Measurements from ENCODE around the gene PGS1.

The PGS1 gene

DNA sequence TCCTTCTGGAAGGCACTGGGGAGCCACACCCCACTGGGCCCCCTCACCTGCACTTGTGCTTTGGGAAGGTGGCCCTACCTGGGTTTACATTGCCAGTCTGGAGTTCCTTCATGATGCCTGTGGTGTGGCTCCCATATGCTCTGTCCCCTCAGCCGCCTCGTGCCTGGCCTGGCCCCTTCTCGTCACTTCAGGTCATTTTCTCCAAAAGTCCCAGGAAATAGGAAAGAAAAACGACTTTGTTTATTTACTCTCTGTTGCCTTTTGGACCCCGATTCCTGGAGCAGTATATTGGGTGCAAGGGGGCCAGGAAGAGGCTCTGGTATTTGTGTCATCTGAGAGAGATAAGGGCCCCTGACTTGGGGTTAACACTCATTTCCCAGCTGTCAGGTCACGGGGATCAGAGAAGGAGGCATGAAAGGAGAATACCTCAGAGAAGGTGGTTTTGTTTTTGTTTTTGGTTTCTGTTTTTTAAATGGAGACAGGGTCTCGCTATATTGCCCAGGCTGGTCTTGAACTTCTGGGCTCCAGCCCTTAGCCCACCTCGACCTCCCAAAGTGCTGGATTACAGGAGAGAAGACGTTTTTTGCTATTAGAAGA lies 23.3 kb upstream of the PGS1 start:
- TF ChIP-seq POLR2A (IDR thresholded peaks at IDR 0.05; ENCODE audit: low read length) (no peak), GATA1 (IDR thresholded peaks at IDR 0.05; ENCODE audit: low read depth, low read length) (no peak)
- no peak for DNase-seq

DNA sequence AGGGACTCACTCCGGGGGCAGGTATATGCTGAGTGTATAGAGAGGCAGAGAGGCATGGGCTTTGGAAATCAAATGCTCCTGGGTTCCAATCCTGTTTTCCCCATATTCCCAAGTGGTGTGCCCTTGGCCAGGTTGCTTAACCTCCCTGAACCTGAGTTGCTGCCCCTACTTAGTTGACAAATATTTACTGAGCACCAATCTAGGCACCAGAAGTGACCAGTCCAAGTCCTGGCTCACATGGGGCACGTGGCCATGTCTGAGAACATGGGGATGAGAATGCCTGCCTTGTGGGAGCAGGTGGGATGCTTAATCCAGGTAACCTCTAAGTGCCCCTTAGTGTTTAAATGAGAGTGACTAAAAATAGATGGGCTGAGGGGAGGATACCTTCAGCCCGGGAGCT lies 22.7 kb upstream of the PGS1 start:
- DNase-seq: no peak
- TF ChIP-seq POLR2A (IDR thresholded peaks at IDR 0.05; ENCODE audit: low read length) (no peak), GATA1 (IDR thresholded peaks at IDR 0.05; ENCODE audit: low read depth, low read length) (no peak)

DNA sequence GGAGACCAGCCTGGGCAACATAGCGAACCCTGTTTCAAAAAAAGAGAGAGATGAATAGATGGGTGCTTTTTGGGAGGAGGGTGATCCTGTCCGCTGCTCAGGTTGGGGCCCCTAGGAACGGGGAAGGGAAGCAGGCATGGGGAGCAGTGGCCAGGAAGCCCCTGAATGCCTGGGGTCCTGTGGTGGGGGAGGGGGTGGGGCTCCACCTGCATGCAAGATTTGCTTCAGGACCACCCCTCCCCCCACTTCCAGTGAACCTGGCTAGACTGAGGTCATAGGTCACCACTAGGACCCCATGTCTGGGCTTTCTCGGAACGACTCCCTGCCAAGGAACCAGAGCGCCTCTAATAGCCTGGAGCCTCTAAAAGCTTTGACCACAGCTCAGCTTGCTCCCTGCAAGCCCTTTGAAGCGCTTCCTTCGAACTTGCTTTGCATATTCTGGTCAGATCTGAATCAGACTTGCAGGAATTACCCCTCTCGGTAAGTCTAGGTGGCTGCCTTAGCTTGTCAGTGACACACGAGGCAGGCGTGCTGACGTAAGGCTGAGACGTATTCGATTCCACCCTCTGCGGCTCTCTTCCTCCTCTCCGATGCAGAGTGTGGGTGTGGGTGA lies 22.2 kb upstream of the PGS1 start:
- DNase-seq: peak; percentile 22 to 41
- TF ChIP-seq POLR2A (IDR thresholded peaks at IDR 0.05; ENCODE audit: low read length) (no peak), GATA1 (IDR thresholded peaks at IDR 0.05; ENCODE audit: low read depth, low read length) (no peak)

DNA sequence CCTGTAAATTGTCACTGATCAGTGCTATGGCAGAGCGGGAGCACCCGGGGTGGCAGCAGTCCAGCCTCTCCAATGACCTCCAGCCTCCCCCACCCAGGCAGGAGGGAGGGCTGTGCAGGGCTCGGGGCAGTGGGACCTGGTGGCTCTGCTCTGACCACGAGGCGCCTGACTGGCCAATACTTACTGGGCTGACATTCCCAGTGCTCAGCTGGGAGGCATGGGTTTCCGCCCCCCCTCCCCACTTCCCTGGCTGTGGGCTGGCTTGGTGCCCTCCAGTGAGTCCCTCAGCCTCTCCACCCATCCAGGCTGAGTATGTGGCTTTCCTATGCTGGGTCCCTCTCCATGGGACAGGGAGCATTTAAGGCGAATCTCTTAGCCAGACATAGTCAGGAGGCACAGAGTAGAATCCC lies 21.3 kb upstream of the PGS1 start:
- no peak for TF ChIP-seq GATA1 (IDR thresholded peaks at IDR 0.05; ENCODE audit: low read depth, low read length)
- no peak for TF ChIP-seq POLR2A (IDR thresholded peaks at IDR 0.05; ENCODE audit: low read length)
- DNase-seq: no peak

DNA sequence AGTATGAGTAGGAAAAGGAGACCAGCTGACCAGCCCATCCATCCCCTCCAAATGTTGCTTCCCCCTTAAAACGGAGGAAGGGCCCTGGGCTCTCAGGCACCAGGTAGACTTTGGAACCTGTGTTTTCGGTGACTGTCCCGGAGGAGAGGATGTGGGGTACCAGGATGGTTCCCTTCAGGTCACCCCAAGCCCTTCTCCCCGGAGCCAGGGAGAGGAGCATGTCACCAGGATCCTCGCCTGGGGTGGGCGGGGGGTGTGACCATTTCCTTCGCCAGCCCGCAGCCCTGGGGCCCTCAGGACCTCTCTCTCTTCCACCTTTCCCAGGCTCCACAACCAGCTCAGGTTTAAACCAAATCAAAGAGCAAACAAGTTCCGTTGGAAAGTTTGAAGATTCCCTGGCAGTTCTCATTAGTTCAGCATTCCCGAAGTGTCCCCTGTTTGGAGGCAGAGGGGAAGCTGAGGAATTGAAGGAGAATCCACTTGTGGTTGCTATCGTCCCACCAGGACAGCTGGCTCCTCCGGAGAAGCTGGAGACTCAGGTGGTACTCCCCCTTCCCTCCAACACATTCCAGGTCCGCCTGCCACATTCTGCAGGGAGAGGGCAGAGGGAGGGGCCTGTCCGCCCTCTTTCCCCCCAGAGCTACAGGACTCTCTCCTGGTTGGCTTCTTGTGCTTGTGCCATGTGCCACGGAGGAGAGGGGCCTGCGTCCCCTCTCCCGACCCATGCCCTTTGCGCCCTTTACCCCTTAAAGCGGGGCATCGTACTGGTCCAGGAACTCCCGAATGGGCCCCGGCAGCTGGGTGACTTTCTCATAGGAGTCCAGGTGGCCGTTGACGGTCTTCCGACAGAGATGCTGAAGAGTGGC lies 20.5 kb upstream of the PGS1 start:
- TF ChIP-seq GATA1 (IDR thresholded peaks at IDR 0.05; ENCODE audit: low read depth, low read length) (no peak), POLR2A (IDR thresholded peaks at IDR 0.05; ENCODE audit: low read length) (no peak)
- no peak for DNase-seq

DNA sequence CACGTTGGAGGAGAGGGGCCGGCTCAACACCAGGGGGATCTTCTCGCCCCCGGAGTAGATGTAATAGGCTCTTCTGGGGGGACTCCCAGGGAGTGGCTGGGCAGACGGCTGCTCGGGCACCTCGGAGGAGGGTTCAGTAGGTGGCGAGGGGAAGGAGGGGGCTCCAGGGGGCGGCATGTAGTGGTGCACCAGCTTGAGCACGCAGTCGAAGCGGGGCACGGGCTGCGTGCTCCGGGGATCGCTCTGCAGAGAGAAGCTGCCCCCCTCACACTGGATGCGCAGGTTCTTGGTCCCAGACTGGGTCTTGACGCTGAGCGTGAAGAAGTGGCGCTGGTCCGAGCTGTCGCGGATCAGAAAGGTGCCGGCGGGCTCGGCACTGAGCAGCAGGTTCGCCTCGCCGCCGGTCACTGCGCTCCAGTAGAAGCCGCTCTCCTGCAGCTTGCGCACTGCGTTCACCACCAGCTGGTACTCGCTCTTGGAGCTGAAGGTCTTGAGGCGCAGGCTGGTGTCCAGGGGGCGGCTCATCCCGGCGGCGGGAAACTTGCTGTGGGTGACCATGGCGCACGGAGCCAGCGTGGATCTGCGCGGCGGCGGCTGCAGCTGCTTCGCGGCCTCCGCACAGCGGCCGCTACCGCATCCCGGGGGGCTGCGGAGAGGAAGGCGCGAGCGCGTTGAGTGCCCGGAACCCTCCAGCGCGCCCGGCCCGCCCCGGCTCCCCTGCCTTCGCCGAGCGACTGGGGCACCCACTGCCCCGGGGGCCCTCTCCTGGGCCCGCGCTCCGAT lies 19.7 kb upstream of the PGS1 start:
- TF ChIP-seq POLR2A (IDR thresholded peaks at IDR 0.05; ENCODE audit: low read length) (no peak), GATA1 (IDR thresholded peaks at IDR 0.05; ENCODE audit: low read depth, low read length) (no peak)
- DNase-seq: peak; percentile 57 to 69

DNA sequence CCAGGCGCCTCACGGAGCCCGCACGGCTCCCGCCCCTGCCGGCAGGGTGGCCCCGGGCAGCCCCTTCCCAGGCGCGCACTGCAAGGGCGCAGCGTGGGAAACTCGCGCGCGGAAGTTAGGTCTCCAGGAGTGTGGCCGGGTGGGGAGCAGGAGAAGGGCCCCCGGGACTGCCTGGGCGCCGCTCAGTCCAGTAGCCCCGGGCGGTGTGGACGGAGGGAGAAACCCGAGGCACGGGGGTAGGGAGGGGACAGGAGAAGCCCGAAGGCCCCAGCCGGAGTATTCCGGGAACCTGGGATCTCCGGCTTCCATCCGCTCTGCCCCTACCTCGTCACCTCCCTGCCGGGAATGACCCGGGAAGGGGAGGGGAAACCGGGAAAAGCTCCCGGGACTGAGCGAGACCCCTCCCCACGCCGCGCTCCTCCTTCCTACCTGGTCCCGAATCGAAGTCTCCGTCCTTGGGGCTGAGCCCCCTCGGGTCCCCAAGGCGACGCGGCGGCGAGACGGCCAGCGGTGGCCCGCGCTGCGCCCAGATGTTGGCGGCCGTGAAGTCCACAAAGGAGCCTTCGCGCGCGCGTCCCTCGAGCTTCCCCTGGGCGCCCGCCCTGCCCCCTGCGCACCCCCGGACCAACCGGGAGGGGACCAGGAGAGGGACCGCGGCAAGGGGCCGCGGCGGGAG lies 19.0 kb upstream of the PGS1 start:
- TF ChIP-seq POLR2A (IDR thresholded peaks at IDR 0.05; ENCODE audit: low read length) (no peak), GATA1 (IDR thresholded peaks at IDR 0.05; ENCODE audit: low read depth, low read length) (no peak)
- DNase-seq: peak in 1 of 2 experiments; percentile 69

DNA sequence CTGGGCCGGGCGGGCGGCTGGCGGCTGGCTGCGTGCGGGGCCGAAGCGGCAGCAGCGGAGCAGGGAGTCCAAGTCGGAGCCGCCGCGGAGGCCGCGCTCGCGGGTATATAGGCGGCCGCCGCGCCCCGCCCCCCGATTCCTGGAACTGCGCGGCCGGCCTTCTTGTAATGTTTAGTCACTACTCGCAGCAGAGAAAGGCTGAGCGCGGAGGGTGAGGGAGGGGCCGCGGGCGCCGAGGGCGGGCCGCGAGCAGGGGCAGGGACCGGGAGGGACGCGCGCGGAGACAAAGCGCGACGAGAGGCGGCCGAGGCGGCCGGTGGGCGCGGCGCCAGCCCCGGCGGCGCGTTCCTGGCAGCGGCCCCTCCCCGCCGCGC lies 18.5 kb upstream of the PGS1 start, which contains the start of gene SOCS3:
TSS of gene SOCS3 (minus strand) at position 81 of the 374 bp plus-strand sequence. CDS start 982 bp downstream, outside the sequence.
- TF ChIP-seq POLR2A (IDR thresholded peaks at IDR 0.05; ENCODE audit: low read length) (peak; percentile 82), GATA1 (IDR thresholded peaks at IDR 0.05; ENCODE audit: low read depth, low read length) (no peak)
- peak; percentile 95 to 97 for DNase-seq

DNA sequence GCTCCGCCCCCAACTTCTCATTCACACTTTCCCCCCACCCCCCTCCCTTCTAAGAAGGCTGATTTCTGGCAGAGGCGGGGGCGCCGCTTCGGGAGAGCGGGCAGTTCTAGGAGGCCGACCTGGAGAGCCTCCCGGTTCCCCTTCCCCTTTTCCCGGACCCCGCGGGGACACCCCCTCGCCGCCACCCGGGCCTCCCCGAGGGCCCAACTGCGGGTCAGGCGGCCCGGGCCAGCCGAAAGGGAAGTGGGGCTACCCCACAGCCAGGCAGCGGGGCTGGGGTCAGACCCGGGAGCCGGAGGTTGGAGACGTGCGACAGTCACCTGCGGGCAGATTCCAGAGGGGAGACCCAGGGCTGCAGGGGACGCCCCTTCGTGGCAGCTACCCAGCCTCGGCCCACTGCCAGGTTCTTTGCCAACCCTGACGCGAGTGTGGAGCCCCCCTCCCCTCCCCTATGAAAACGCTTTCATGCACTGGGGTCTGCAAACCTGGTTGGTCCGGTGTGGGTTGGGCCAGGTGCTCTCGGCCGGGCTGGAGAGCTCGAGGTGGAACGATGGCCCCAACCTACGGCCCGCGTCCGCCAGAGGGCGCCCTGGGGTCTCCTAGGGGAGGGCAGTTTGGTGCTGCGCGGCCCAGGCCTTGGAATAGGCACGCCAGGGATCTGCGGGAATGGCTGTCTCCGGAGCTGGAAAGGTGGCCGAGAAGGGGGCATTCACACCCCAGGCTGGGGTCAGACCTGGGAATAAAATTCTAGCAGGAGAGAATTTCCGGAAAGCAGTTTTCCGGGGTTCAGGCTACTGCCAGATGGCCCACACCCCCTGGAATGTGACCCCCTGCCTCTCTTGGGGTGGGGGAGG lies 17.9 kb upstream of the PGS1 start:
- peak; percentile 80 to 91 for DNase-seq

DNA sequence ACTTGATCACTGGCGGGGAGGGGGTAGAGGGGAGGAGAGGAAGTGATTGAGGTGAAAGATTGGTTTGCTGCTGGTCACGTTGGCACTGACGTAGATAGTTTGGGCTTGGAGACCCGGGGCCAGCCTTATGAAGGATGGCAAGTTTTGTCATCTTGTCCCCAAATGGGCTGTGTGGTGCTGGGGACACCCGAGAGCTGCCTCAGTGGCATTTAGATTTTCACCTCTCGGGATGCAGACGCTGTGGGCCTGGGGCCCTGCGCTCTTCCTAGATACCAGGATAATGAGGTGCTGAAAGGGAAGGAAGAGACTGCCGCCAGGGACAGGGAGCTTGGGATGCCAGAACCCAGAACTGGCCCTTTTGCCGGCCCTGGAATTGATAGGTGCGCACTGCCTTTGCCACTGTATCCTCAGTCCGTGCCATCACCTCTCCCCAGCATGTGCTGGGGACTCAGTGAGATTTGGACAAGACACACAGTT lies 17.2 kb upstream of the PGS1 start:
- no peak for TF ChIP-seq POLR2A (IDR thresholded peaks at IDR 0.05; ENCODE audit: low read length)
- TF ChIP-seq GATA1 (IDR thresholded peaks at IDR 0.05; ENCODE audit: low read depth, low read length): no peak
- DNase-seq: no peak

More for the DNA sequence above, 17.9 kb upstream of the PGS1 start:
- TF ChIP-seq POLR2A (IDR thresholded peaks at IDR 0.05; ENCODE audit: low read length) (no peak), GATA1 (IDR thresholded peaks at IDR 0.05; ENCODE audit: low read depth, low read length) (no peak)

DNA sequence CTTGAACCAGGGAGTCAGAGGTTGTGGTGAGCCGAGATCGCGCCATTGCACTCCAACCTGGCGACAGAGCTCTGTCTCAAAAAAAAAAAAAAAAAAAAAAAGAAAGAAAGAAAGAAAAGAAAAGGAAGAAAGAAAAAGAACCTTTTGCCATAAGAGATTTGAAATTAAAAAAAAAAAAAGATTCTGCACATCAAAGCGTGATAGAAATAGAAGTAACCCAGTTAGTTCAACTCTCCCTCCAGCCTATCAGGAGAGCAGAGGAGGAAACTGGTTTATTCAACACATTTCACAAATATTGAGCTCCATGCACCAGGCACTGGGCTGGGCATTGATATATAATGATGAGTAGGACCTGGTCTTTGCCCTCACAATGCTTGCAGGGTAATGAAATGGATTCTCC lies 16.2 kb upstream of the PGS1 start:
- no peak for TF ChIP-seq POLR2A (IDR thresholded peaks at IDR 0.05; ENCODE audit: low read length)
- TF ChIP-seq GATA1 (IDR thresholded peaks at IDR 0.05; ENCODE audit: low read depth, low read length): no peak
- no peak for DNase-seq

DNA sequence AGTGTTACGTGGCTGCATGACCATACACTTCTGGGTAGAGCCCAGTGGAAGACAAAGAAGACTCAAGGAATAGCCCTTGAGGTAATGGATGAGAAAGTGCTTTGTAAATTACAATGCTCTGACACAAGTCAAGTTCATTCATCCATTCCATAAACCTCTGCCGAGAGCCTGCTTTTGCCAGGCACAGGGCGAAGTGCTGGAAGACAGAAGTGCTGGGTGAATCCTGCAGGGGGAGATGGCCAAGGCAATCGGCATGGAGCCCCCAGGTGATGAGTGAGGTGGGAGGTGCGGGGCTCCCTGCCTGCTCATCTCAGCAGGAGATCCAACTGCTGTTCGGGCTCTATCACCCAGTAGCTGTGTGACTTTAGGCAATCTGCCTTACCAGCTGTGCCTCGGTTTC lies 15.8 kb upstream of the PGS1 start:
- DNase-seq: no peak
- TF ChIP-seq GATA1 (IDR thresholded peaks at IDR 0.05; ENCODE audit: low read depth, low read length): no peak
- TF ChIP-seq POLR2A (IDR thresholded peaks at IDR 0.05; ENCODE audit: low read length): no peak

All from erythroblast (primary cell).